Loucy (cell line): Measurements from ENCODE around the gene GPR22.

ENCODE experiments used
- H2AFZ ChIP-seq: fragments of 200-600 bp; sonication (generic); 2 replicates; pipeline ENCODE4 v1.6.0; 2016; ENCODE audit warnings: antibody characterized with exemption, mild to moderate bottlenecking, low read length, moderate library complexity
- H3F3A ChIP-seq: fragments of 200-600 bp; 2 replicates; pipeline ENCODE4 v1.6.0; 2016; ENCODE audit warnings: antibody characterized with exemption, low read depth, mild to moderate bottlenecking
- H3K27me3 ChIP-seq: fragments of 200-600 bp; sonication (generic); 2 replicates; pipeline ENCODE4 v1.6.1; 2014; ENCODE audit warnings: low read length, mild to moderate bottlenecking; ENCODE audit not compliant: insufficient read depth, poor library complexity, severe bottlenecking
- H3K36me3 ChIP-seq: fragments of 200-600 bp; sonication (generic); 2 replicates; pipeline ENCODE4 v1.6.1; 2016; ENCODE audit warnings: low read length; ENCODE audit not compliant: insufficient read depth
- H3K4me1 ChIP-seq: fragments of 200-600 bp; sonication (generic); 2 replicates; pipeline ENCODE4 v1.5.1; 2014; ENCODE audit warnings: low read length, mild to moderate bottlenecking; ENCODE audit not compliant: insufficient read depth, poor library complexity, severe bottlenecking
- H3K4me2 ChIP-seq: fragments of 200-600 bp; sonication (generic); 2 replicates; pipeline ENCODE4 v1.6.0; 2014; ENCODE audit warnings: antibody characterized with exemption, low read length, low read depth, mild to moderate bottlenecking; ENCODE audit not compliant: poor library complexity, severe bottlenecking
- H3K4me3 ChIP-seq: fragments of 200-600 bp; sonication (generic); 2 replicates; pipeline ENCODE4 v1.5.1; 2014; ENCODE audit warnings: low read length, mild to moderate bottlenecking, mixed read lengths; ENCODE audit not compliant: poor library complexity, severe bottlenecking
- H3K79me2 ChIP-seq: fragments of 200-600 bp; sonication (generic); 2 replicates; pipeline ENCODE4 v1.6.1; 2014; ENCODE audit warnings: low read length; ENCODE audit not compliant: insufficient read depth
- H3K9ac ChIP-seq: fragments of 200-600 bp; sonication (generic); 2 replicates; pipeline ENCODE4 v1.6.0; 2014; ENCODE audit warnings: mild to moderate bottlenecking, low read depth, low read length, moderate library complexity; ENCODE audit not compliant: poor library complexity, severe bottlenecking
- H3K9me2 ChIP-seq: fragments of 200-600 bp; sonication (generic); replicated peaks from 2 replicates; pipeline ENCODE4 v1.6.1; 2016; ENCODE audit warnings: low read depth, low read length, mixed read lengths
- H3K9me3 ChIP-seq: fragments of 200-600 bp; sonication (generic); 2 replicates; pipeline ENCODE4 v1.6.1; 2014; ENCODE audit warnings: mild to moderate bottlenecking, antibody characterized with exemption, low read length, low read depth; ENCODE audit not compliant: insufficient read depth
- H4K20me1 ChIP-seq: fragments of 200-600 bp; sonication (generic); 2 replicates; pipeline ENCODE4 v1.6.0; 2014; ENCODE audit warnings: antibody characterized with exemption, low read length, mild to moderate bottlenecking; ENCODE audit not compliant: insufficient read depth, poor library complexity, severe bottlenecking
- EZH2phosphoT487 ChIP-seq: fragments of 200-600 bp; IDR thresholded peaks from 2 replicates; pipeline ENCODE4 v1.6.1; 2018; ENCODE audit warnings: antibody characterized with exemption, mild to moderate bottlenecking, moderate library complexity, borderline replicate concordance
- TF ChIP-seq, protein P1 (sequence below): fragments of 200-600 bp; sonication (generic); conservative IDR thresholded peaks from 2 replicates; pipeline ENCODE4 v1.5.1; 2014; ENCODE audit warnings: mild to moderate bottlenecking, antibody characterized with exemption, low read length

Gene GPR22

DNA sequence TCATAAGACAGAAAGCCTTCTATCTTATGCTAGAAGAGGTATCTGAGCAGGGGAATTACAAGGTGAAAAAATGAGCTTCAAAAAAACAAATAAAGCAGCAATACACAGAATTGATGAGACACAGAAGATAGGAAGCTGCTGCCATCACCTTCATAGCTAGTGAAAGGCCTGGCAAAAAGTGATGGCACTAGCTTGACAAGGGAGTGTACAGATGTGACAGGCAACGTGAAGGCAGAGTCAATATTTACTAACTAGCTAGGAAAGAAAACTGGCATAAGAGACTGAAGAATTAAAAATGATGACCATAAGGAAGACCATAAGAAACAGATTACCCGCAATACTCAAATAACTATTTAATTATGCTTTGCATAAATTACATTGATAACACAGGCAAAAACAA lies 9.4 kb downstream of the GPR22 start:
- no peaks in the 10 kb centered on the region for H3K27me3 ChIP-seq
- H4K20me1 ChIP-seq: no peaks in the 10 kb centered on the region
- no peak overlapping the region for H3K9ac ChIP-seq
- H3K9me2 ChIP-seq: no peaks in the 10 kb centered on the region
- no peaks in the 10 kb centered on the region for H3K9me3 ChIP-seq
- no peaks in the 10 kb centered on the region; the same call in 1 of the 2 replicates for H3K79me2 ChIP-seq
- no peak overlapping the region for H2AFZ ChIP-seq
- no peaks in the 10 kb centered on the region for H3F3A ChIP-seq
- no peak overlapping the region for H3K4me3 ChIP-seq
- H3K4me1 ChIP-seq: no peaks in the 10 kb centered on the region
- no peak for TF ChIP-seq EZH2phosphoT487
- TF ChIP-seq, protein P1, sequence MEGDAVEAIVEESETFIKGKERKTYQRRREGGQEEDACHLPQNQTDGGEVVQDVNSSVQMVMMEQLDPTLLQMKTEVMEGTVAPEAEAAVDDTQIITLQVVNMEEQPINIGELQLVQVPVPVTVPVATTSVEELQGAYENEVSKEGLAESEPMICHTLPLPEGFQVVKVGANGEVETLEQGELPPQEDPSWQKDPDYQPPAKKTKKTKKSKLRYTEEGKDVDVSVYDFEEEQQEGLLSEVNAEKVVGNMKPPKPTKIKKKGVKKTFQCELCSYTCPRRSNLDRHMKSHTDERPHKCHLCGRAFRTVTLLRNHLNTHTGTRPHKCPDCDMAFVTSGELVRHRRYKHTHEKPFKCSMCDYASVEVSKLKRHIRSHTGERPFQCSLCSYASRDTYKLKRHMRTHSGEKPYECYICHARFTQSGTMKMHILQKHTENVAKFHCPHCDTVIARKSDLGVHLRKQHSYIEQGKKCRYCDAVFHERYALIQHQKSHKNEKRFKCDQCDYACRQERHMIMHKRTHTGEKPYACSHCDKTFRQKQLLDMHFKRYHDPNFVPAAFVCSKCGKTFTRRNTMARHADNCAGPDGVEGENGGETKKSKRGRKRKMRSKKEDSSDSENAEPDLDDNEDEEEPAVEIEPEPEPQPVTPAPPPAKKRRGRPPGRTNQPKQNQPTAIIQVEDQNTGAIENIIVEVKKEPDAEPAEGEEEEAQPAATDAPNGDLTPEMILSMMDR: no peak
- no peak overlapping the region for H3K4me2 ChIP-seq
- no peaks in the 10 kb centered on the region for H3K36me3 ChIP-seq

DNA sequence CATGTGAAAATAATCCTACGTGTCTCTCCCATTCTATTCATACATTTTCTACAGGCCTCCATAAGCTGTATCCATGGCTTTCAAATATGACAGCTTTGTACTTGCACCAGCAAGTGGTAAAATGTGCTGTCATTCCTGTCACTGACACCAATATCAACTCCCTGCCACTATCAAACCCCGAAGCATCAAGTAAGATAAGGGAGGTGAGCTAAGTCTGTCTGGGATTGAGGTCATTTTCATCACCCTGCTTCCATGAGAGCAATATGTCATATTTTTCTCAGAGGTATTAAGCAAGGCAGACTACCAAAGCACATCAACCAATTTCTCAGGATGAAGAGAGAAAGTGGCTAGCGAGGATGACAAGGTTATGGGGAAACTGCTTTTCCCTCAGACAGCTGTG lies 11.1 kb downstream of the GPR22 start:
- Histone ChIP-seq H3K9me2 (no peaks in the 10 kb centered on the region), H3K9me3 (no peaks in the 10 kb centered on the region)
- TF ChIP-seq EZH2phosphoT487: no peak
- TF ChIP-seq, protein P1: no peak

DNA sequence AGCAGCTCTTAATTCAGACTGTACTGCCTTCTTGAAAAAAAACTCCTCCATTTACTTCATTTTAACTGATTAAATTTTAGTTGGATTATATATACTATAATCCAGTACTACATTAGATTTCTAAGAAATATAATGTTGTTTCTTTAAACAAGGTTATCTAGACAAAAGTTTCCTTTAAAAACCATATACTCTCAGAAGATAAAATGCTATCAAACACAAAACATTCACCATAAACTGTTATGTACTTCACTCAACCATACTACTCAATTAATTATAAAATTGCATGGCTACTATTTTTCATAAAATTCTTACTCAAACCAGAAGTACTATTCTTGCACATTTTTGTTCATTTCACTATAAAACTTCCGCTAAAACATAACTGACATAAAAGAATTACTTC lies 12.7 kb downstream of the GPR22 start:
- no peaks in the 10 kb centered on the region for H3K36me3 ChIP-seq
- H3K79me2 ChIP-seq: no peaks in the 10 kb centered on the region; the same call in 1 of the 2 replicates
- no peak overlapping the region for H3K9ac ChIP-seq
- H3F3A ChIP-seq: no peaks in the 10 kb centered on the region
- H4K20me1 ChIP-seq: no peaks in the 10 kb centered on the region
- peaks cover 4% of the 10 kb centered on the region for H3K4me1 ChIP-seq
- TF ChIP-seq, protein P1: no peak
- TF ChIP-seq EZH2phosphoT487: no peak
- H3K27me3 ChIP-seq: no peaks in the 10 kb centered on the region
- no peaks in the 10 kb centered on the region for H3K9me2 ChIP-seq
- no peaks in the 10 kb centered on the region for H3K9me3 ChIP-seq
- no peak overlapping the region for H3K4me2 ChIP-seq
- H2AFZ ChIP-seq: no peak overlapping the region
- H3K4me3 ChIP-seq: no peak overlapping the region

More for the DNA sequence above, 11.1 kb downstream of the GPR22 start:
- H3K9ac ChIP-seq: no peak overlapping the region
- H2AFZ ChIP-seq: no peak overlapping the region
- no peaks in the 10 kb centered on the region for H3F3A ChIP-seq
- H4K20me1 ChIP-seq: no peaks in the 10 kb centered on the region
- no peaks in the 10 kb centered on the region; the same call in 1 of the 2 replicates for H3K79me2 ChIP-seq
- no peak overlapping the region for H3K4me2 ChIP-seq
- no peaks in the 10 kb centered on the region for H3K27me3 ChIP-seq
- H3K4me3 ChIP-seq: no peak overlapping the region
- peaks cover under 1% of the 10 kb centered on the region for H3K4me1 ChIP-seq
- H3K36me3 ChIP-seq: no peaks in the 10 kb centered on the region
